Measurements from ENCODE around the gene DENND6B. TPM values are rescaled to one million over a fixed set of nuclear protein-coding genes. Genes with fewer than 3 reads are reported as not detected.
A peak's percentile ranks its signal among the peaks of the same experiment; 100 is the strongest.

The DENND6B gene
- total and polyA plus RNA-seq, 12 donors = 1.1 to 3.6 (median 2.0) TPM

DNA sequence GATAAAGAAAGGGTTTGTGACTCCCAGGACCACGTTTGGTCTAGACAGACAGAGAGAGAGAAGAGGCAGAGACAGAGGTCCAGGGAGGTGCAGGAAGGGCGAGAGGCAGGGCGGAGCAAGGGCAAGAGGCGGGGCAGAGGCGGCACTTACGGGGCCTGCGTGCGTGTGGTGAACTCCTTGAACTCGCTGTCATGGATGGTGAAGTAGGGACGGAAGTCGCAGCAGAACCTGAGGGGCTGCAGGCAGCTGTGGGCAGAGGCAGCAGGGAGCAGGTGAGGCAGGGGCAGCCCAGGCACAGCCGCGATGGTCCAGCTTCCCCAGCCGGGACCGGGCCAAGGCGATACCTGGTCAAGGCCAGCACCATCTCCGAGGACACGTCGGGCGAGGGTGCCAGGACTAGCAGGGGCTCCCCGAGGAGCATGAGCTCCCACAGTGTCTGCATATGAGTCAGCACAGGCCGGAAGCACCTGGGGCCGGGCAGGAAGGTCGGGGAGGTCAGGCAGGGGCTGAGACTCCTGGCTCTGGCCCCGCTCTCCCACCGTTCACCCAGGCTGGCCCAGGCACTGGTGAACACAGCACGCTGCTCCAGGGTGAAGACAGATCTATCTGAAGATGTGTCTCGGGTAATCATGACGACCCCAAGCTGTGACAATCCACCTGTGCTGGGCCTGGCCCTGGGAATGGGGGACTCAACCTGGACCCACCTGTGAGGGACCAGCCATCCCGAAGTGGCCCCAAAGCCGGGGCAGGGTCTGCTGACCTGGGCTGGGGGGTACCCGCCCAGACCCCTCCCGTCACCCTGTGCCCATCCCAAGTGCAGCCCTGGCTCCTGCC is 12.1 kb downstream of the DENND6B start:
- TF ChIP-seq, protein P1, sequence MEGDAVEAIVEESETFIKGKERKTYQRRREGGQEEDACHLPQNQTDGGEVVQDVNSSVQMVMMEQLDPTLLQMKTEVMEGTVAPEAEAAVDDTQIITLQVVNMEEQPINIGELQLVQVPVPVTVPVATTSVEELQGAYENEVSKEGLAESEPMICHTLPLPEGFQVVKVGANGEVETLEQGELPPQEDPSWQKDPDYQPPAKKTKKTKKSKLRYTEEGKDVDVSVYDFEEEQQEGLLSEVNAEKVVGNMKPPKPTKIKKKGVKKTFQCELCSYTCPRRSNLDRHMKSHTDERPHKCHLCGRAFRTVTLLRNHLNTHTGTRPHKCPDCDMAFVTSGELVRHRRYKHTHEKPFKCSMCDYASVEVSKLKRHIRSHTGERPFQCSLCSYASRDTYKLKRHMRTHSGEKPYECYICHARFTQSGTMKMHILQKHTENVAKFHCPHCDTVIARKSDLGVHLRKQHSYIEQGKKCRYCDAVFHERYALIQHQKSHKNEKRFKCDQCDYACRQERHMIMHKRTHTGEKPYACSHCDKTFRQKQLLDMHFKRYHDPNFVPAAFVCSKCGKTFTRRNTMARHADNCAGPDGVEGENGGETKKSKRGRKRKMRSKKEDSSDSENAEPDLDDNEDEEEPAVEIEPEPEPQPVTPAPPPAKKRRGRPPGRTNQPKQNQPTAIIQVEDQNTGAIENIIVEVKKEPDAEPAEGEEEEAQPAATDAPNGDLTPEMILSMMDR (IDR thresholded peaks at IDR 0.05) = no peak
- peak overlapping the region in 1 of 10 donors; percentile 82 for H3K27ac ChIP-seq
- intact Hi-C loops (cut with DNase I) = no loop called here
- WGBS, 2 donors = 63 to 69% methylated on average over 33 of the region's 33 CpGs
- no peaks in the 10 kb centered on the region for H3K36me3 ChIP-seq
- no peaks in the 10 kb centered on the region for H3K9me3 ChIP-seq
- ATAC-seq = peak in 7 of 8 donors; percentile 36 to 70 (median 50)
- DNase-seq = peak in 1 of 2 donors; percentile 61
- H3K4me1 ChIP-seq = peaks cover 0 to 18% (median 7%) of the 10 kb centered on the region in 9 donors
- H3K27me3 ChIP-seq = no peaks in the 10 kb centered on the region
- peak overlapping the region in 6 of 10 donors; percentile 0 to 45 (median 12) for H3K4me3 ChIP-seq

DNA sequence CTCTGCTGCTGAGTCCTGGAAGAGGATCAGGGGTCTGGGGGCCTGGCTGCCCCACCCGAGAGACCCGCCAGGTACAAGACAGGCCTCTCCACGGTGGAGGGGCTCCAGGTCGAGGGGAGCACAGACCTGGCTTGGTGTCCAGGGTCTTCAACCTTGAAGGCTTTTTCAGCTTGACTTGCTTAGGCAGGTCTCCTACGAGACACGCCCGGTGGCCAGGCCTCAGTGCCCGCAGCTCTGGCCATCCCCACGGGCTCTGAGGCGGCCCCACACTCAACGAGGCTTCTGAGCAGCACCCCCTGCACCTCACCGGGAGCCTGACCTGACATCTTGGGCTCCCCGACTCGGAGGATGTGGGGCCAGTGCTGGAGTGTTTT is 12.7 kb downstream of the DENND6B start:
- intact Hi-C loops (cut with DNase I) = no loop called here
- peaks cover 3 to 24% (median 13%) of the 10 kb centered on the region in 9 donors for H3K4me1 ChIP-seq
- whole genome bisulfite sequencing, 2 donors = 71% methylated on average over 14 of the region's 14 CpGs
- H3K9me3 ChIP-seq = no peaks in the 10 kb centered on the region
- no peaks in the 10 kb centered on the region for H3K27me3 ChIP-seq
- DNase-seq (no peak), ATAC-seq (no peak)
- peak overlapping the region in 4 of 10 donors; percentile 3 to 45 (median 25) for H3K4me3 ChIP-seq
- TF ChIP-seq, protein P1 (IDR thresholded peaks at IDR 0.05) = no peak
- no peaks in the 10 kb centered on the region for H3K36me3 ChIP-seq
- peak overlapping the region in 1 of 10 donors; percentile 82 for H3K27ac ChIP-seq

DNA sequence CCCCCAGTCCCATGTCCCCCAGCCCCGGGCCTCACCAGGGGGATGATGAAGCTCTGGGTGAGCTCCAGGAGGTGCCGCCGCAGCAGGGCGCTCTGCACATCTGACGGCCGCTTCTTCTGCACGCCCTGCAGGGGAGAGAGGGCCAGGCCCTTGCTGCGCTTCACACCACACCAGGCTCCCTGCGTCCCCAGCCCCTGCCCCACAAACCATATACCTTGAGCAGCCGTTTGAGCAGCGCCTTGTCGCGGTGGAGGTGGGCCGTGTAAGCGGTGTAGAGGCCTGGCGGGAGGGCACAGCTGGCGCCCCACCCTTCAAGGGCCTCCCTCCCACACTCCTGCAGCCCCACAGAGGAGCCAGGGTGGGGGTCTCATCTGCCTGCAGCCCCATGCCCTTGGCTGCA is 13.2 kb downstream of the DENND6B start:
- Histone ChIP-seq H3K9me3 (no peaks in the 10 kb centered on the region), H3K36me3 (no peaks in the 10 kb centered on the region), H3K27me3 (no peaks in the 10 kb centered on the region), H3K4me3 (no peak overlapping the region), H3K27ac (peak overlapping the region in 1 of 10 donors; percentile 82), H3K4me1 (peaks cover 5 to 29% (median 18%) of the 10 kb centered on the region in 9 donors)
- ATAC-seq = no peak
- no peak for DNase-seq
- WGBS, 2 donors = 91 to 97% methylated on average over 17 of the region's 17 CpGs
- TF ChIP-seq, protein P1 (IDR thresholded peaks at IDR 0.05) = no peak
- intact Hi-C loops (cut with DNase I) = no loop called here

DNA sequence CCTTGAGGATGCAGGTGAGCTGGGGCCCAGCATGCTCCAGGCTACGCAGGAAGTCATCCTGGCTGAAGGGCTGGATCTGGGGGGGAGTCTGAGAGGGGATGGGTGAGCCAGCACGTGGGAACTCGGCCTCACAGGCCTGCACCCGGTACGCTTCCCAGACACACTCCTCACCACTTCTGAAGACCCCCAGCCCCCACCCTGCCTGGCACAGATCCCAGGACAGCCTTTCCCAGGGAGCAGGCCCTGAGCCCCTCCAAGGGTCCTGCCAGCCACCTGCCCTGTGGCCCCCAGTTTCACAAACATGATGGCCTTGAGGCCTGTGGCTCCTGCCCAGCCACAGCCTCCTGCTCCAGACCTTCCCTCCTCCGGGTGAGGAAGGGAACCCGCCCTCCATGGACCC is 13.8 kb downstream of the DENND6B start:
- 78 to 83% methylated on average over 5 to 7 of the region's 7 CpGs for WGBS, 2 donors
- Histone ChIP-seq H3K9me3 (no peaks in the 10 kb centered on the region), H3K27ac (no peak overlapping the region), H3K4me3 (no peak overlapping the region), H3K27me3 (no peaks in the 10 kb centered on the region), H3K4me1 (peaks cover 10 to 35% (median 24%) of the 10 kb centered on the region in 9 donors), H3K36me3 (no peaks in the 10 kb centered on the region)
- DNase-seq (no peak), ATAC-seq (no peak)
- TF ChIP-seq, protein P1 (IDR thresholded peaks at IDR 0.05) = no peak
- intact Hi-C loops (cut with DNase I) = no loop called here

Data from heart right ventricle (tissue), 16 donors.